SU-DHL-6 (cell line): ENCODE results near the gene ARHGAP22.

Experiments used
- H2AFZ ChIP-seq: fragments of 200-600 bp; sonication (generic); 2 replicates; pipeline ENCODE4 v1.6.1; 2014; ENCODE audit warnings: low read depth, mild to moderate bottlenecking, moderate library complexity, mixed read lengths, antibody characterized with exemption, low read length; ENCODE audit not compliant: severe bottlenecking
- H3F3A ChIP-seq: fragments of 200-600 bp; shearing (Covaris generic); 2 replicates; pipeline ENCODE4 v1.6.0; 2016; ENCODE audit warnings: antibody characterized with exemption, mild to moderate bottlenecking; ENCODE audit not compliant: insufficient read depth
- H3K27ac ChIP-seq: fragments of 200-600 bp; sonication (generic); 2 replicates; pipeline ENCODE4 v1.5.1; 2016; ENCODE audit warnings: low read depth, mild to moderate bottlenecking, low read length, moderate library complexity, mixed read lengths
- H3K27me3 ChIP-seq: fragments of 200-600 bp; sonication (generic), shearing (Covaris generic); 2 replicates; pipeline ENCODE4 v1.6.0; 2014; ENCODE audit warnings: mild to moderate bottlenecking, low read length
- H3K36me3 ChIP-seq: fragments of 200-600 bp; sonication (generic); 2 replicates; pipeline ENCODE4 v1.6.1; 2014; ENCODE audit warnings: mild to moderate bottlenecking, low read length, mixed read lengths
- H3K4me2 ChIP-seq: fragments of 300-600, 200-600 bp; shearing (Covaris generic), sonication (generic); 2 replicates; pipeline ENCODE4 v1.6.0; 2014; ENCODE audit warnings: low read length, low read depth, mild to moderate bottlenecking; ENCODE audit not compliant: poor library complexity, severe bottlenecking
- H3K4me3 ChIP-seq: fragments of 200-600 bp; sonication (generic); 2 replicates; pipeline ENCODE4 v1.5.1; 2014; ENCODE audit warnings: antibody characterized with exemption, low read length, mild to moderate bottlenecking, mixed read lengths; ENCODE audit not compliant: insufficient read depth, poor library complexity, severe bottlenecking
- H3K79me2 ChIP-seq: fragments of 200-600 bp; sonication (generic); 2 replicates; pipeline ENCODE4 v1.6.1; 2014; ENCODE audit warnings: mild to moderate bottlenecking, low read length, moderate library complexity; ENCODE audit not compliant: insufficient read depth
- H3K9ac ChIP-seq: fragments of 200-600 bp; sonication (generic); 2 replicates; pipeline ENCODE4 v1.7.0; 2014; ENCODE audit warnings: mild to moderate bottlenecking, low read length
- H3K9me2 ChIP-seq: fragments of 200-600 bp; sonication (generic); replicated peaks from 2 replicates; pipeline ENCODE4 v1.6.1; 2014; ENCODE audit warnings: low read length; ENCODE audit not compliant: insufficient read depth
- H3K9me3 ChIP-seq: fragments of 200-600 bp; sonication (generic); 2 replicates; pipeline ENCODE4 v1.6.1; 2014; ENCODE audit warnings: low read length, mixed read lengths; ENCODE audit not compliant: insufficient read depth
- H4K20me1 ChIP-seq: fragments of 200-600 bp; sonication (generic); 2 replicates; pipeline ENCODE4 v1.6.1; 2014; ENCODE audit warnings: low read depth, mild to moderate bottlenecking, antibody characterized with exemption, low read length, moderate library complexity, mixed read lengths
- EZH2phosphoT487 ChIP-seq: fragments of 200-600 bp; sonication (generic), shearing (Covaris generic); conservative IDR thresholded peaks from 2 replicates; pipeline ENCODE4 v1.6.1; 2018; ENCODE audit warnings: mild to moderate bottlenecking, antibody characterized with exemption, low read length, moderate library complexity, mixed read lengths
- TF ChIP-seq, protein P1 (sequence below): fragments of 200-600 bp; sonication (generic); IDR thresholded peaks from one replicate; pipeline ENCODE4 v1.5.1; 2017; ENCODE audit warnings: antibody characterized with exemption, mild to moderate bottlenecking, low read length, moderate library complexity; ENCODE audit not compliant: insufficient read depth, poor library complexity, severe bottlenecking

ARHGAP22 gene

DNA sequence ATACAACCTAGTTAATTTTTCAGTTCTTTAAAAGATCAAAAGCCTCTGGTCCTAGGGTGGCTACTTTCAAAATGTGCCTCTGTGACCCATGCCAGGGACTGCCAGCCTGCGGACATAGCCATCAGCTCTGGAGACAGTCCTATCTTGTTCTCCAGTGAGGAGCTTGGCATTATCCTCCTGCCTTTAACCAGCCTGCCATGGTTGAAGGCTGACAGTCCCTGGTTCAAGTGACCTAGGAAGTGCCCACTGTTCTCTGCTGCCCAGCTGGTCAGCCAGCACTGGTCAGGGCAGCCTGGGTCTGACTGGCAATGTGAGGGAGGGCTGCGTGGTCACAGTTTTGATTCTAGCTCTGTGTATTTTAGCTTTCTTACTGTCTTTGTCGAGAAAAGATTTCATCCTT is 18.1 kb upstream of the ARHGAP22 start:
- Histone ChIP-seq H3K4me3 (no peak overlapping the region), H3K79me2 (no peaks in the 10 kb centered on the region), H4K20me1 (no peaks in the 10 kb centered on the region), H2AFZ (no peak overlapping the region), H3K9me2 (no peaks in the 10 kb centered on the region), H3K9me3 (no peaks in the 10 kb centered on the region), H3K27ac (no peak overlapping the region), H3K4me2 (no peak overlapping the region), H3K36me3 (0 out of 2 replicates have a peak, but pooled peaks cover 3% of the 10 kb centered on the region), H3K27me3 (no peaks in the 10 kb centered on the region), H3F3A (no peaks in the 10 kb centered on the region), H3K9ac (no peak overlapping the region)
- no peak for TF ChIP-seq EZH2phosphoT487
- TF ChIP-seq, protein P1, sequence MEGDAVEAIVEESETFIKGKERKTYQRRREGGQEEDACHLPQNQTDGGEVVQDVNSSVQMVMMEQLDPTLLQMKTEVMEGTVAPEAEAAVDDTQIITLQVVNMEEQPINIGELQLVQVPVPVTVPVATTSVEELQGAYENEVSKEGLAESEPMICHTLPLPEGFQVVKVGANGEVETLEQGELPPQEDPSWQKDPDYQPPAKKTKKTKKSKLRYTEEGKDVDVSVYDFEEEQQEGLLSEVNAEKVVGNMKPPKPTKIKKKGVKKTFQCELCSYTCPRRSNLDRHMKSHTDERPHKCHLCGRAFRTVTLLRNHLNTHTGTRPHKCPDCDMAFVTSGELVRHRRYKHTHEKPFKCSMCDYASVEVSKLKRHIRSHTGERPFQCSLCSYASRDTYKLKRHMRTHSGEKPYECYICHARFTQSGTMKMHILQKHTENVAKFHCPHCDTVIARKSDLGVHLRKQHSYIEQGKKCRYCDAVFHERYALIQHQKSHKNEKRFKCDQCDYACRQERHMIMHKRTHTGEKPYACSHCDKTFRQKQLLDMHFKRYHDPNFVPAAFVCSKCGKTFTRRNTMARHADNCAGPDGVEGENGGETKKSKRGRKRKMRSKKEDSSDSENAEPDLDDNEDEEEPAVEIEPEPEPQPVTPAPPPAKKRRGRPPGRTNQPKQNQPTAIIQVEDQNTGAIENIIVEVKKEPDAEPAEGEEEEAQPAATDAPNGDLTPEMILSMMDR: no peak

DNA sequence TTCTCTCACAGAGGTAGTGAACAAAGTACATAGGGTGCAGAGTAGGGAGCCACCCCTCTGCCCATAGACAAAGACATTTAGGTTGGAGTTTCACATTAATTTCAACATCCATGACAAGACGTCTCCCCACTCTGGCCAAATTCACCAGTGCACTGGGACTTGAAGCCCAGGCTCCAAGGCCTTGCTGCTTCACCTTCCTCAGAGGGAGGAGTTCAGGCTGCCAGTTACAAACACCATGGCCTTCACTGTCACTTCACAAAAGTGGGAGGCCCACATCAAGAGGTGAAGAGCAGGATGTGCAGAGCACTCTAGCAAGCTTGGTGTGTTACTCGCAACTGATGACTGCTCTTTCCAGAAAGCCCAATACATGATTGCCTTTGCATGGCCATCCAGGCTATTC is 15.8 kb upstream of the ARHGAP22 start:
- H3K27ac ChIP-seq: no peak overlapping the region
- no peaks in the 10 kb centered on the region for H3K9me2 ChIP-seq
- no peaks in the 10 kb centered on the region for H3K27me3 ChIP-seq
- no peaks in the 10 kb centered on the region for H3K79me2 ChIP-seq
- 0 out of 2 replicates have a peak, but pooled peaks cover 3% of the 10 kb centered on the region for H3K36me3 ChIP-seq
- no peak overlapping the region for H3K4me2 ChIP-seq
- no peaks in the 10 kb centered on the region for H3K9me3 ChIP-seq
- H3F3A ChIP-seq: no peaks in the 10 kb centered on the region
- no peak overlapping the region for H2AFZ ChIP-seq
- no peak overlapping the region for H3K9ac ChIP-seq
- TF ChIP-seq, protein P1: no peak
- no peak for TF ChIP-seq EZH2phosphoT487
- H3K4me3 ChIP-seq: no peak overlapping the region
- no peaks in the 10 kb centered on the region for H4K20me1 ChIP-seq

DNA sequence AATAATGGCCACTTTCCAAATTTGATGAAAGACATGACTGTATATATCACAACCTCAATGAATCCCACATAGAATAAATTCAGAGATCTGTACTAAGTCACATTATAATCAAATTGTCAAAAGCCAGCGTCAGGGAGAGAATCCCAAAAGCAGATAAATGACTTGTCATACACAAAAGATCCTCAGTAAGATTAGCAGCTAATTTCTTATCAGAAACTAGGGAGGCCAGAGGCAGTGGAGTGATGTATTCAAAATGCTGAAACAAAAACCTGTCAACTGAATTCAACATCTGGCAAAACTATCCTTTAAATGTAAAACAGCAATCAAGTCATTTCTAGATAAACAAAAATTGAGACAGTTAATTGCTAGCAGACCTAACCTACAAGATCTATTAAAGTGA is 11.6 kb upstream of the ARHGAP22 start:
- H4K20me1 ChIP-seq: no peaks in the 10 kb centered on the region
- no peaks in the 10 kb centered on the region for H3K36me3 ChIP-seq
- no peaks in the 10 kb centered on the region for H3K9me3 ChIP-seq
- H3K9me2 ChIP-seq: no peaks in the 10 kb centered on the region
- H3K27ac ChIP-seq: no peak overlapping the region
- no peaks in the 10 kb centered on the region for H3F3A ChIP-seq
- no peak overlapping the region for H3K4me2 ChIP-seq
- TF ChIP-seq, protein P1: no peak
- TF ChIP-seq EZH2phosphoT487: no peak
- H3K4me3 ChIP-seq: no peak overlapping the region
- H3K79me2 ChIP-seq: no peaks in the 10 kb centered on the region
- H3K27me3 ChIP-seq: no peaks in the 10 kb centered on the region
- no peak overlapping the region for H3K9ac ChIP-seq
- no peak overlapping the region for H2AFZ ChIP-seq
